ENCODE measurements around the gene LRCH4. TPM values are rescaled to one million over a fixed set of nuclear protein-coding genes. Genes with fewer than 3 reads are reported as not detected.

Gene LRCH4
- total and polyA plus RNA-seq, 4 donors: 38.1 to 109 (median 92.2) TPM

DNA sequence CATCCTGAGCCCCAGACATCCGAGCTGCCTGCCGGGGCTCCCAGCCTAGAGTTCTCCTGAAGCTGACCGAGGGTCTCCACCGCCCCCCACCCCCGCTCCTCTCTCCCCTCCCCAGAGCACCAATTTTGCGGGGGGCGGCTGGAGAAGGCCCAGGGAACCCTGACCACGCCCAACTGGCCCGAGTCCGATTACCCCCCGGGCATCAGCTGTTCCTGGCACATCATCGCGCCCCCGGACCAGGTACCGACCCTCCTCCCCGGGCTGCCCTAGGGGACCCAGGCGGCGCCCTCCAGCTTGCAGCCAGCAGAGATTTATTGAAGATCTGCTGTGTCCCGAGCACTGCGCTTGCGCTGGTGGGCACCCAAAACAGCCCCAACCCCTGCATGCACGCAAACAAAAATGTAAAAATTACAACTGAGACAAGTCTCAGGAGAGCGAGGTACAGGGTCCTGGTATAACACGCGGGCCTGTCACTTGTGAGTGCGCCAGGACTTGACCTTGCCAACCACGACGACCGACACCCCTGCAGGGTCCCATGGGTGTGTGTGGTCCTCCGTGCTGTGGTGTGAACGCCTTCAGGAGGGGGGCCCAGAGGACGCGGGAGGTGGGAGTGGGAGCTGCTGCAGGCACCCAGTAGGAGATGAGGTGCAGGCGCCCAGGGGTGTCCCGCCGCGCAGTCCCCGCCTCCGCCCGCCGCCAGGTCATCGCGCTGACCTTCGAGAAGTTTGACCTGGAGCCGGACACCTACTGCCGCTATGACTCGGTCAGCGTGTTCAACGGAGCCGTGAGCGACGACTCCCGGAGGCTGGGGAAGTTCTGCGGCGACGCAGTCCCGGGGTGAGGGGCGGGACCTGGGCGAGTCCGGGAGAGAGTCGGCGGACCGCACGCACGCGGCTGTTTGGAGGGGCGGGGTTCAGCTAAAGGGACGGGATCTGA, 19.3 kb upstream of the LRCH4 start:
- Histone ChIP-seq H3K27ac (ENCODE audit: low read depth in 1 of 2, low read length in 1 of 2) (peak overlapping the region; percentile 52 to 76), H3K36me3 (ENCODE audit: control insufficient read depth in 4 of 4, insufficient read depth in 4 of 4, low read length in 4 of 4) (peaks cover 0 to 7% (median 0%) of the 10 kb centered on the region in 4 donors), H3K4me1 (ENCODE audit: control insufficient read depth in 5 of 5, insufficient read depth in 5 of 5, low read length in 5 of 5) (peaks cover 0 to 31% (median 5%) of the 10 kb centered on the region in 5 donors), H3K9me3 (ENCODE audit: control insufficient read depth in 4 of 4, insufficient read depth in 3 of 4, low read length in 3 of 4) (no peaks in the 10 kb centered on the region), H3K27me3 (ENCODE audit: control insufficient read depth in 3 of 3, insufficient read depth in 3 of 3, low read length in 2 of 3) (no peaks in the 10 kb centered on the region), H3K4me3 (peak overlapping the region; percentile 50), H3K9ac (ENCODE audit: insufficient read depth in 1 of 2, low read length in 2 of 2) (no peak overlapping the region)
- TF ChIP-seq CTCF (IDR thresholded peaks at IDR 0.05; ENCODE audit: control extremely low read depth, extremely low read depth): no peak
- ATAC-seq (ENCODE audit: insufficient read depth, low FRiP score): no peak
- DNase-seq: peak in 1 of 3 donors; percentile 31
- 10 to 15% methylated on average over 59 to 68 of the region's 68 CpGs for WGBS, 2 donors

DNA sequence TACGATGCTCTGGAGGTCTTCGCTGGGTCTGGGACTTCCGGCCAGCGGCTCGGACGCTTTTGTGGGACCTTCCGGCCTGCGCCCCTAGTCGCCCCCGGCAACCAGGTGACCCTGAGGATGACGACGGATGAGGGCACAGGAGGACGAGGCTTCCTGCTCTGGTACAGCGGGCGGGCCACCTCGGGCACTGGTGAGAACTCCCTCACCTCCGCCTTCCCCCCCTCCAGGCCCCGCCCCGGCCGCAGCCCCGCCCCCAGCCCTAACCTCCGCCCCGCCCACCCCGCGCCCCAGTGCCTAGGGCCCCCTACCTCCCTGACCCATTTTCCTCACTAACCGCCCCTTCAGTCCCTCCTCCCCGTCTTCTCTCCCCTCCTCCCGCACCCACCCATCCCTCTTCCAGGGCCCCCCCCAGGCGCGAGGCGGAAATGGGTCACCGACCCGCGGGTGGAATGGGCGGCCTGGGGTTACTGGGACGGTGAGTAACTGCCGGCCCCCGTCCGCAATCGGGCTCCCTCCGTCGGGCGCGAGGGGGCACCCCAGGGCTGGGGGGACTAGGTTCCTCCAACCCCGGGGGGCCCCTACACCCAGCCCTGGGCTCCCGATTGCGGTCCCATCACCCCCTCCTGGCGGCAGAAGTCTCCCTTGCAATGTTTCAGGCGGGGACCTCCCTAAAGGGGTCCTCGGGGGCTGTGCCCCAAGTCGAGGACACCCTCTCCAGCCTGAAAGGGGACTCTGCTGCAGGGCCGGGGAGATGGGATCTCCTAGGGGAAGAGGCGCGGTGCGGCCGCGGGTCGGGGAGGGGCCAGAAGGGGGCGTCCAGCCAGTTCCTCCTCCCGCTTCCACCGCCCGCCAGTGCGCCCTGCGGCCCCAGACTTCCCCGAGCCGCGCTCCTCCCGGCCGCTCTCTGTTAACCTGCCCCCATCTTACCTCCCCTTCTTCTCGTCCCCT, 18.4 kb upstream of the LRCH4 start:
- no peak for TF ChIP-seq CTCF (IDR thresholded peaks at IDR 0.05; ENCODE audit: control extremely low read depth, extremely low read depth)
- Histone ChIP-seq H3K9ac (ENCODE audit: insufficient read depth in 1 of 2, low read length in 2 of 2) (no peak overlapping the region), H3K36me3 (ENCODE audit: control insufficient read depth in 4 of 4, insufficient read depth in 4 of 4, low read length in 4 of 4) (peaks cover 0 to 7% (median 0%) of the 10 kb centered on the region in 4 donors), H3K9me3 (ENCODE audit: control insufficient read depth in 4 of 4, insufficient read depth in 3 of 4, low read length in 3 of 4) (no peaks in the 10 kb centered on the region), H3K27ac (ENCODE audit: low read depth in 1 of 2, low read length in 1 of 2) (peak overlapping the region; percentile 52 to 76), H3K4me3 (peak overlapping the region; percentile 50), H3K4me1 (ENCODE audit: control insufficient read depth in 5 of 5, insufficient read depth in 5 of 5, low read length in 5 of 5) (peaks cover 0 to 31% (median 5%) of the 10 kb centered on the region in 5 donors), H3K27me3 (ENCODE audit: control insufficient read depth in 3 of 3, insufficient read depth in 3 of 3, low read length in 2 of 3) (no peaks in the 10 kb centered on the region)
- DNase-seq (peak; percentile 75 to 81 (median 80)), ATAC-seq (ENCODE audit: insufficient read depth, low FRiP score) (peak; percentile 80)
- WGBS, 2 donors: 0 to 1% methylated on average over 53 to 70 of the region's 70 CpGs

GRCh38 chr7:100603726-100604027, 17.7 kb upstream of the LRCH4 start:
- H3K27me3 ChIP-seq (ENCODE audit: control insufficient read depth in 3 of 3, insufficient read depth in 3 of 3, low read length in 2 of 3): no peaks in the 10 kb centered on the region
- H3K4me1 ChIP-seq (ENCODE audit: control insufficient read depth in 5 of 5, insufficient read depth in 5 of 5, low read length in 5 of 5): peaks cover 0 to 31% (median 5%) of the 10 kb centered on the region in 5 donors
- no peak for TF ChIP-seq CTCF (IDR thresholded peaks at IDR 0.05; ENCODE audit: control extremely low read depth, extremely low read depth)
- no peak for ATAC-seq (ENCODE audit: insufficient read depth, low FRiP score)
- peak overlapping the region; percentile 24 to 50 for H3K27ac ChIP-seq (ENCODE audit: low read depth in 1 of 2, low read length in 1 of 2)
- peak overlapping the region; percentile 21 for H3K4me3 ChIP-seq
- peak; percentile 39 to 62 (median 43) for DNase-seq
- no peak overlapping the region for H3K9ac ChIP-seq (ENCODE audit: insufficient read depth in 1 of 2, low read length in 2 of 2)
- H3K9me3 ChIP-seq (ENCODE audit: control insufficient read depth in 4 of 4, insufficient read depth in 3 of 4, low read length in 3 of 4): no peaks in the 10 kb centered on the region
- peaks cover 0 to 7% (median 0%) of the 10 kb centered on the region in 4 donors for H3K36me3 ChIP-seq (ENCODE audit: control insufficient read depth in 4 of 4, insufficient read depth in 4 of 4, low read length in 4 of 4)
- 20 to 25% methylated on average over 10 of the region's 10 CpGs for WGBS, 2 donors
